PC-9 (cell line): ENCODE results near the gene NCF4. TPM values are rescaled to one million over a fixed set of nuclear protein-coding genes. Genes with fewer than 3 reads are reported as not detected.

Experiments used
- BruUV-seq: library from RNA; stranded (reverse); fragments of 400-500 nt; replicated peaks from 2 replicates; lab custom pipeline; 2021; lab: Mats Ljungman, UMichigan
- CTCF ChIA-PET: fragments of 300-600 bp; sonication (Branson Sonifier 250); formaldehyde crosslinking; loops from one replicate; lab custom pipeline; 2022; ENCODE audit warnings: antibody characterized with exemption; lab: Charles Lee
- POLR2A ChIA-PET: fragments of 300-600 bp; sonication (Branson Sonifier 250); formaldehyde crosslinking; loops from one replicate; lab custom pipeline; 2022; ENCODE audit warnings: antibody characterized with exemption; ENCODE audit not compliant: unreplicated experiment; lab: Charles Lee
- DNase-seq, 2 experiments: peaks; one replicate each; pipeline versions ENCODE4 v3.0.0 to v3.0.0-alpha.2; 2015 to 2022; ENCODE audit warnings: mixed read lengths in 1 of 2
- H2AFZ ChIP-seq: fragments of 200-600 bp; sonication (generic); 2 replicates; pipeline ENCODE4 v1.8.1; 2017; ENCODE audit warnings: antibody characterized with exemption
- H3F3A ChIP-seq: fragments of 200-600 bp; sonication (generic); 2 replicates; pipeline ENCODE4 v1.8.1; 2017; ENCODE audit warnings: antibody characterized with exemption, mild to moderate bottlenecking, low read depth; ENCODE audit not compliant: insufficient read depth
- H3K27ac ChIP-seq: fragments of 200-600 bp; sonication (generic); 2 replicates; pipeline ENCODE4 v1.6.1; 2016; ENCODE audit warnings: mixed run types
- H3K27me3 ChIP-seq: fragments of 200-600 bp; sonication (generic); 2 replicates; pipeline ENCODE4 v1.6.1; 2016; ENCODE audit warnings: low read depth, mixed run types; ENCODE audit not compliant: insufficient read depth
- H3K36me3 ChIP-seq: fragments of 200-600 bp; sonication (generic); 2 replicates; pipeline ENCODE4 v1.6.1; 2016; ENCODE audit warnings: low read depth, mixed run types
- H3K4me1 ChIP-seq: fragments of 200-600 bp; sonication (generic); replicated peaks from 2 replicates; pipeline ENCODE4 v1.6.1; 2016; ENCODE audit warnings: mixed run types; ENCODE audit not compliant: insufficient read depth
- H3K4me2 ChIP-seq: fragments of 200-600 bp; sonication (generic); 2 replicates; pipeline ENCODE4 v1.6.1; 2017; ENCODE audit warnings: mixed run types
- H3K4me3 ChIP-seq: fragments of 200-600 bp; sonication (generic); 2 replicates; pipeline ENCODE4 v1.6.1; 2016; ENCODE audit warnings: mixed run types
- H3K79me2 ChIP-seq: fragments of 200-600 bp; sonication (generic); 2 replicates; pipeline ENCODE4 v1.6.1; 2017; ENCODE audit warnings: low read depth, mixed run types
- H3K9me2 ChIP-seq: fragments of 200-600 bp; sonication (generic); 2 replicates; pipeline ENCODE4 v1.8.1; 2017; ENCODE audit warnings: mild to moderate bottlenecking; ENCODE audit not compliant: insufficient read depth
- H3K9me3 ChIP-seq: fragments of 200-600 bp; sonication (generic); 2 replicates; pipeline ENCODE4 v1.8.1; 2016; ENCODE audit warnings: low read depth; ENCODE audit not compliant: insufficient read depth
- H4K20me1 ChIP-seq: fragments of 200-600 bp; sonication (generic); 2 replicates; pipeline ENCODE4 v1.8.1; 2017; ENCODE audit not compliant: insufficient read depth
- CTCF ChIP-seq: fragments of 200-600 bp; sonication (generic); conservative IDR thresholded peaks from 2 replicates; pipeline ENCODE4 v1.6.1; 2017; ENCODE audit warnings: mixed run types, antibody characterized with exemption, mild to moderate bottlenecking, moderate library complexity
- EZH2 ChIP-seq: fragments of 200-600 bp; sonication (generic); IDR thresholded peaks from 2 replicates; pipeline ENCODE4 v1.8.0; 2017; ENCODE audit warnings: antibody characterized with exemption, low read depth
- intact Hi-C: fragments of 100-400 bp; cut with micrococcal nuclease; formaldehyde crosslinking; loops from one replicate; pipeline ENCODE4 v1.10.0; 2022; ENCODE audit not compliant: unreplicated experiment
- total RNA-seq: library from RNA; stranded (reverse); gene quantifications from 2 replicates; pipeline ENCODE4 v1.2.3, GENCODE V29; 2021

Gene NCF4
- total RNA-seq, 1 experiment from 2014 or later: 3.9 TPM

GRCh38 chr22:36872084-36872483 lies 11.3 kb downstream of the NCF4 start:
- peak overlapping the region; percentile 71 for H3K4me2 ChIP-seq
- peak in 1 of 2 experiments; percentile 40 for DNase-seq
- H4K20me1 ChIP-seq: no peaks in the 10 kb centered on the region
- no peak overlapping the region for H2AFZ ChIP-seq
- H3K9me3 ChIP-seq: no peaks in the 10 kb centered on the region
- H3K36me3 ChIP-seq: no peaks in the 10 kb centered on the region
- H3K4me3 ChIP-seq: no peak overlapping the region
- peaks cover 53% of the 10 kb centered on the region for H3F3A ChIP-seq
- ChIA-PET CTCF (interaction anchor here (0.6 to 2.1 kb wide), 3 partner anchors 10 to 497 kb away, joined by 3 to 11 read pairs (median 3); no protein-coding TSS in a partner anchor), POLR2A (no interaction called here)
- TF ChIP-seq CTCF (no peak), EZH2 (no peak)
- no peaks in the 10 kb centered on the region for H3K27me3 ChIP-seq
- H3K4me1 ChIP-seq: peaks cover 63% of the 10 kb centered on the region
- no peaks in the 10 kb centered on the region for H3K79me2 ChIP-seq
- BruUV-seq: no TSS peak
- intact Hi-C loops: loop anchor here (5.0 kb wide), 3 partner anchors 40 to 325 kb away; partner anchors contain the start of gene CSF2RB
- H3K9me2 ChIP-seq: no peaks in the 10 kb centered on the region
- peak overlapping the region; percentile 64 for H3K27ac ChIP-seq

GRCh38 chr22:36872866-36873498 lies 12.2 kb downstream of the NCF4 start:
- peaks cover 53% of the 10 kb centered on the region for H3F3A ChIP-seq
- no peaks in the 10 kb centered on the region for H3K36me3 ChIP-seq
- no peak for DNase-seq
- peak overlapping the region; percentile 90 for H3K27ac ChIP-seq
- peak overlapping the region; percentile 62 for H3K4me2 ChIP-seq
- POLR2A ChIA-PET: interaction anchor here (0.6 kb wide), 2 partner anchors 381 to 397 kb away, joined by 4 to 7 read pairs; no protein-coding TSS in a partner anchor
- intact Hi-C loops: loop anchor here (1.0 to 5.0 kb wide), 4 partner anchors 39 to 326 kb away; partner anchors contain the start of gene CSF2RB
- H3K4me3 ChIP-seq: no peak overlapping the region
- no peaks in the 10 kb centered on the region for H3K9me2 ChIP-seq
- BruUV-seq: no TSS peak
- H3K27me3 ChIP-seq: no peaks in the 10 kb centered on the region
- TF ChIP-seq CTCF (no peak), EZH2 (no peak)
- no peaks in the 10 kb centered on the region for H4K20me1 ChIP-seq
- H3K79me2 ChIP-seq: no peaks in the 10 kb centered on the region
- H3K9me3 ChIP-seq: no peaks in the 10 kb centered on the region
- H2AFZ ChIP-seq: no peak overlapping the region
- CTCF ChIA-PET: interaction anchor here (0.6 to 1.4 kb wide), 4 partner anchors 17 to 171 kb away, joined by 3 to 8 read pairs (median 5); no protein-coding TSS in a partner anchor
- H3K4me1 ChIP-seq: peaks cover 63% of the 10 kb centered on the region

- H3K9me2 ChIP-seq: no peaks in the 10 kb centered on the region
- H3K9me3 ChIP-seq: no peaks in the 10 kb centered on the region
- no peaks in the 10 kb centered on the region for H3K79me2 ChIP-seq
- no peaks in the 10 kb centered on the region for H3K27me3 ChIP-seq
- intact Hi-C loops: loop anchor here (1.0 to 5.0 kb wide), 5 partner anchors 39 to 326 kb away; partner anchors contain the start of gene CSF2RB
- peaks cover 53% of the 10 kb centered on the region for H3F3A ChIP-seq
- no peaks in the 10 kb centered on the region for H3K36me3 ChIP-seq
- H2AFZ ChIP-seq: peak overlapping the region; percentile 64
- peak; percentile 66 to 97 for DNase-seq
- no peaks in the 10 kb centered on the region for H4K20me1 ChIP-seq
- H3K4me2 ChIP-seq: peak overlapping the region; percentile 62
- TF ChIP-seq CTCF (peak; percentile 80), EZH2 (no peak)
- H3K4me3 ChIP-seq: peak overlapping the region; percentile 8; the same call in 1 of the 2 replicates
- H3K4me1 ChIP-seq: peaks cover 61% of the 10 kb centered on the region
- ChIA-PET POLR2A (interaction anchor here (0.6 kb wide), 4 partner anchors 33 to 582 kb away, joined by 3 to 7 read pairs (median 4); no protein-coding TSS in a partner anchor), CTCF (interaction anchor here (0.6 to 1.4 kb wide), 6 partner anchors 18 to 170 kb away, joined by 3 to 8 read pairs (median 5); no protein-coding TSS in a partner anchor)
- BruUV-seq: no TSS peak
- peak overlapping the region; percentile 90 for H3K27ac ChIP-seq
Measured at GRCh38 chr22:36873614-36874308, 13.0 kb downstream of the NCF4 start.
